Measurements from ENCODE around the gene HTR3E. TPM values are rescaled to one million over a fixed set of nuclear protein-coding genes. Genes with fewer than 3 reads are reported as not detected.

The HTR3E gene
- polyA plus RNA-seq, 1 donor from 2014 or later = not detected

GRCh38 chr3:184133840-184134745, 37.2 kb downstream of the HTR3E start:
- H2AFZ ChIP-seq (ENCODE audit: low read depth, low read length) = peak overlapping the region; percentile 58
- H3K4me3 ChIP-seq (ENCODE audit: low read length) = peak overlapping the region; percentile 75
- H3K4me2 ChIP-seq (ENCODE audit: low read length) = peak overlapping the region; percentile 97
- TF ChIP-seq SMC3 (conservative IDR thresholded peaks at IDR 0.05; ENCODE audit: poor library complexity) = no peak
- peak; percentile 94 for TF ChIP-seq MXI1 (conservative IDR thresholded peaks at IDR 0.05; ENCODE audit: poor library complexity, severe bottlenecking)
- TF ChIP-seq POLR2AphosphoS5 (IDR thresholded peaks at IDR 0.05) = no peak
- H4K20me1 ChIP-seq (ENCODE audit: insufficient read depth) = no peaks in the 10 kb centered on the region
- H3K36me3 ChIP-seq (ENCODE audit: insufficient read depth, low read length) = no peaks in the 10 kb centered on the region
- H3K27ac ChIP-seq (ENCODE audit: low read length) = peak overlapping the region; percentile 79
- no peaks in the 10 kb centered on the region for H3K9me3 ChIP-seq (ENCODE audit: low read length)
- H3K79me2 ChIP-seq (replicated peaks; ENCODE audit: insufficient read depth, low read length) = peaks cover 24% of the 10 kb centered on the region
- no peaks in the 10 kb centered on the region for H3K9me2 ChIP-seq (ENCODE audit: insufficient read depth, low read length)
- H3F3A ChIP-seq (ENCODE audit: insufficient read depth, low read length, poor library complexity, severe bottlenecking) = peaks cover 3% of the 10 kb centered on the region
- H3K27me3 ChIP-seq (ENCODE audit: insufficient read depth, low read depth, low read length) = no peaks in the 10 kb centered on the region
- peak overlapping the region; percentile 81 for H3K9ac ChIP-seq (ENCODE audit: low read length)

GRCh38 chr3:184134746-184135148, 37.9 kb downstream of the HTR3E start:
- peak overlapping the region; percentile 58 for H2AFZ ChIP-seq (ENCODE audit: low read depth, low read length)
- H3K9ac ChIP-seq (ENCODE audit: low read length) = peak overlapping the region; percentile 81
- H3K9me3 ChIP-seq (ENCODE audit: low read length) = no peaks in the 10 kb centered on the region
- H3K79me2 ChIP-seq (replicated peaks; ENCODE audit: insufficient read depth, low read length) = peaks cover 24% of the 10 kb centered on the region
- peak overlapping the region; percentile 97 for H3K4me2 ChIP-seq (ENCODE audit: low read length)
- peak overlapping the region; percentile 75 for H3K4me3 ChIP-seq (ENCODE audit: low read length)
- H4K20me1 ChIP-seq (ENCODE audit: insufficient read depth) = no peaks in the 10 kb centered on the region
- TF ChIP-seq EP300 (conservative IDR thresholded peaks at IDR 0.05; ENCODE audit: poor library complexity, severe bottlenecking) = no peak
- no peak for TF ChIP-seq SMC3 (conservative IDR thresholded peaks at IDR 0.05; ENCODE audit: poor library complexity)
- TF ChIP-seq MXI1 (conservative IDR thresholded peaks at IDR 0.05; ENCODE audit: poor library complexity, severe bottlenecking) = no peak
- TF ChIP-seq TAF1 (IDR thresholded peaks at IDR 0.05; ENCODE audit: low read depth) = no peak
- TF ChIP-seq CTCF (IDR thresholded peaks at IDR 0.05; ENCODE audit: poor library complexity, severe bottlenecking) = no peak
- no peak for TF ChIP-seq RAD21 (conservative IDR thresholded peaks at IDR 0.05)
- TF ChIP-seq EZH2 (IDR thresholded peaks at IDR 0.05; ENCODE audit: borderline replicate concordance, insufficient read depth, low read length, poor library complexity, severe bottlenecking) = no peak
- no peak for TF ChIP-seq POLR2AphosphoS5 (IDR thresholded peaks at IDR 0.05)
- TF ChIP-seq REST (IDR thresholded peaks at IDR 0.05; ENCODE audit: borderline replicate concordance) = no peak
- H3K27me3 ChIP-seq (ENCODE audit: insufficient read depth, low read depth, low read length) = no peaks in the 10 kb centered on the region
- no peaks in the 10 kb centered on the region for H3K36me3 ChIP-seq (ENCODE audit: insufficient read depth, low read length)
- H3K27ac ChIP-seq (ENCODE audit: low read length) = peak overlapping the region; percentile 79
- no peaks in the 10 kb centered on the region for H3K9me2 ChIP-seq (ENCODE audit: insufficient read depth, low read length)
- H3F3A ChIP-seq (ENCODE audit: insufficient read depth, low read length, poor library complexity, severe bottlenecking) = peaks cover 3% of the 10 kb centered on the region

Data from neural cell (in vitro differentiated cells).